Mesodermal cell (in vitro differentiated cells): ENCODE data around the gene PCDH9.

Experiments
- H3K27ac ChIP-seq: 2 replicates; pipeline ENCODE4 v1.7.0; 2013; ENCODE audit warnings: mild to moderate bottlenecking, low read depth, low read length, moderate library complexity; ENCODE audit not compliant: severe bottlenecking
- H3K36me3 ChIP-seq: 2 replicates; pipeline ENCODE4 v1.7.1; 2013; ENCODE audit warnings: mild to moderate bottlenecking, low read length, moderate library complexity; ENCODE audit not compliant: control insufficient read depth, insufficient read depth
- H3K4me1 ChIP-seq: one replicate; pipeline ENCODE4 v1.7.1; 2013; ENCODE audit warnings: mild to moderate bottlenecking, low read length; ENCODE audit not compliant: insufficient read depth, control insufficient read depth, poor library complexity, severe bottlenecking
- H3K4me3 ChIP-seq: 2 replicates; pipeline ENCODE4 v1.7.0; 2013; ENCODE audit warnings: low read length, control low read depth, mild to moderate bottlenecking; ENCODE audit not compliant: insufficient read depth, poor library complexity, severe bottlenecking; ENCODE audit errors: extremely low read depth
- H3K9me3 ChIP-seq: 2 replicates; pipeline ENCODE4 v1.7.1; 2013; ENCODE audit warnings: mild to moderate bottlenecking, low read length, moderate library complexity; ENCODE audit not compliant: control insufficient read depth
- WGBS, 2 experiments: methylation state at CpG; one replicate each; pipeline ENCODE4 v1.1.5; 2013; ENCODE audit warnings: missing lambda C conversion rate in 2 of 2; ENCODE audit not compliant: insufficient coverage in 2 of 2; 5-methylcytosine and 5-hydroxymethylcytosine counted together

Gene PCDH9

GRCh38 chr13:67200605-67201004 is 29.5 kb downstream of the PCDH9 start:
- WGBS, 2 experiments, result 40% methylated on average over 2 of the region's 4 CpGs; no CpG with 5 or more reads in 1 of the 2 experiments
- Histone ChIP-seq H3K9me3 (no peaks in the 10 kb centered on the region), H3K27ac (no peak overlapping the region), H3K4me1 (no peaks in the 10 kb centered on the region), H3K36me3 (no peaks in the 10 kb centered on the region), H3K4me3 (no peak overlapping the region)

- no peak overlapping the region for H3K27ac ChIP-seq
- H3K4me3 ChIP-seq, result no peak overlapping the region
- H3K4me1 ChIP-seq, result no peaks in the 10 kb centered on the region
- H3K36me3 ChIP-seq, result no peaks in the 10 kb centered on the region
- H3K9me3 ChIP-seq, result no peaks in the 10 kb centered on the region
Observed at GRCh38 chr13:67200183-67200582, 30.0 kb downstream of the PCDH9 start.

DNA sequence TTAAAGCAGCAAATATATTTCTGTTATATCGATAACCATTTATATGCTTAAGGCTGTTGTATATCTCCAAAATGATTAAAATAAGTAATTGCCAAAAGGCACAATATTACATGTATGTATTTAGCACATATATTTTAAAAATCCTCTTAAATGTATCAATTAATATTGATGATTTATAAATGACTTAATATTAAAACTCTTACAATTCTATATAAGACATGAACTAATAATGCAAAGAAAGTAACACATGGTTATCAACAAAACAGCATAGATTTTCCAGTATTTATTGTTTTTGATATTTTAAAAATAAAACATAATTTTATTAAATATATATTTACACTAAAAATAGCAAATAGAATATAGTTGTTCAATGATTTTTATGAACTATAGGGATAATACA is 32.4 kb downstream of the PCDH9 start:
- H3K36me3 ChIP-seq, result no peaks in the 10 kb centered on the region
- H3K9me3 ChIP-seq, result no peaks in the 10 kb centered on the region
- no peak overlapping the region for H3K4me3 ChIP-seq
- H3K4me1 ChIP-seq, result no peaks in the 10 kb centered on the region
- no peak overlapping the region for H3K27ac ChIP-seq
- WGBS, 2 experiments, result no CpG with 5 or more reads among the region's 1 CpG

GRCh38 chr13:67193979-67194378 is 36.2 kb downstream of the PCDH9 start:
- Histone ChIP-seq H3K36me3 (no peaks in the 10 kb centered on the region), H3K4me3 (no peak overlapping the region), H3K27ac (no peak overlapping the region), H3K9me3 (no peaks in the 10 kb centered on the region), H3K4me1 (no peaks in the 10 kb centered on the region)

GRCh38 chr13:67192751-67193150 is 37.4 kb downstream of the PCDH9 start:
- Histone ChIP-seq H3K4me3 (no peak overlapping the region), H3K4me1 (no peaks in the 10 kb centered on the region), H3K9me3 (no peaks in the 10 kb centered on the region), H3K27ac (no peak overlapping the region), H3K36me3 (no peaks in the 10 kb centered on the region)
- 93 to 100% methylated on average over 1 to 3 of the region's 4 CpGs for WGBS, 2 experiments

DNA sequence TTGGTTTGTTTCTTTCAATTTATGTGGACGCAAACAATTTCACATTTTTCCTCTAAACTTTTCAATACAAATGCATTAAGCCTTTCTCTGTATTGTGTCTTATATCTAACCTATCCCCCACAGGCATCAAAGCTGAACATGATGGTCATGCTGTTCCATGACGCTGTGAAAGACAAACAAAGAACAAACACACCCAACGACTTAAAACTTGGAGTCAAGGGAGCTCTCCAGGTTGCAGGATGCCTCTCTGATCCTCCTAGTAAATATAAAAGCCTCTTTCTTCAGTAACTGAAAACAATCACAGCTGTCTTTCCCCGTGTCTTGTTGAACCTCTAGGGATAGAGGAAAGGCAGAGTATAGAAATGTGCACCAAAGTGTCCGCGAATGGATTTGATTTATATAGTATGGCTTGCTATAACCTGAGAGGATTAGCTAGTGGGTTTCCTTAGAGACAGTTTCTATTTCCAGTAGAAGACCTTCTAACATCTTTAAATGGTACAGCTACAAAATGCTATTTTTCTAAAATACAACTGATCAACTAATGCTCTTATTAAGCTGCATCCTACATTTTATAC is 43.1 kb downstream of the PCDH9 start:
- H3K4me3 ChIP-seq, result no peak overlapping the region
- H3K27ac ChIP-seq, result no peak overlapping the region
- no peaks in the 10 kb centered on the region for H3K9me3 ChIP-seq
- no peaks in the 10 kb centered on the region for H3K36me3 ChIP-seq
- 53 to 80% methylated on average over 2 to 4 of the region's 6 CpGs for WGBS, 2 experiments
- no peaks in the 10 kb centered on the region for H3K4me1 ChIP-seq

DNA sequence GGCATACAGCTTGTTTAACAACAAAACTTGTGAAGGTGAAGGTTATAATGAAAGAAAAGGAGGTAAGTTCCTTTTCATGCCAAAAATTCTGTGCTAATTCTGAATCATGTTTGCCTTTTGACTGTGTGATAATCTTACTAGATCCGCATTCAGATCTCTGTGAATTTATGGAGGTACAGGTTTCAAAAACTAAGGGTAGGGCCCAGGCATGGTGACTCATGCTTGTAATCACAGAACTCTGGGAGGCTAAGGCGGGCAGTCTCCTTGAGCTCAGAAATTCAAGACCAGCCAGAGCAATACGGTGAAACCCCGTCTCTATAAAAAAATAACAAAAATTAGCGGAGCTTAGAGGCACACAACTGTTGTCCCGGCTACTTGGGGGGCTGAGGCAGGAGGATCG is 45.9 kb downstream of the PCDH9 start:
- WGBS, 2 experiments, result 76 to 90% methylated on average over 5 of the region's 7 CpGs
- H3K4me3 ChIP-seq, result no peak overlapping the region
- no peaks in the 10 kb centered on the region for H3K4me1 ChIP-seq
- H3K36me3 ChIP-seq, result no peaks in the 10 kb centered on the region
- no peaks in the 10 kb centered on the region for H3K9me3 ChIP-seq
- H3K27ac ChIP-seq, result no peak overlapping the region

GRCh38 chr13:67183151-67183550 is 47.0 kb downstream of the PCDH9 start:
- Histone ChIP-seq H3K4me1 (no peaks in the 10 kb centered on the region), H3K27ac (no peak overlapping the region), H3K36me3 (no peaks in the 10 kb centered on the region), H3K9me3 (no peaks in the 10 kb centered on the region), H3K4me3 (no peak overlapping the region)
- WGBS, 2 experiments, result no CpG with 5 or more reads among the region's 1 CpG

DNA sequence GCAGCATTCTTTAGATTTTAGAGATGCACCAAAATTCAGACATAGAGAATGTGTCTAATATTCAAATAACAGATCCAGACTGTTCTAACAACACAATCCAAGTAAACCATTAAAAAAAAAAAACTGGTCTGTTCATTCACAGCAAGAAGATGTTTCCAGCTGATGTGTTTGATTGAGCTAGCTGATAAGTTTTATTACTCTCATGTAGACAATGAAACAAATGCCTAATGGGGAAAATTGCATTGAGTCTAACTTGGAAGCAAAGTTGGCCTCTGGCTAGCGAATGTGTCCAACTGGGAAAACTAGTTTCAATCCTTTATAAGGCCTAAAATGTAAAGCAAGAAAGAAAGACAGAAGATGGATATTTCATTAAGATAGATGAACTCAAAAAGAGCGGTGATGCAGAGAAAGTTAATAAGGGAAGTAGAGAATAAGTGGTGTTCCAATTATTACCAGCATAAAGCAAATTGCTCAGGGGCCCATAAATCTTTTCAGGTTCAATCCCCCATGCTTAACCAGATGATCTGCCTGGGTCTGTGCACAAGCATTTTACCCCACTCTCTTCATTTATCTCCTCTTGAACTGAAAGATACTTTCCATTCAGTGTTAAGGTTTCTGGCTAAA is 54.2 kb downstream of the PCDH9 start:
- Histone ChIP-seq H3K27ac (no peak overlapping the region), H3K4me1 (no peaks in the 10 kb centered on the region), H3K4me3 (no peak overlapping the region), H3K9me3 (no peaks in the 10 kb centered on the region), H3K36me3 (no peaks in the 10 kb centered on the region)
- whole genome bisulfite sequencing, 2 experiments, result 80% methylated on average over 1 of the region's 2 CpGs; no CpG with 5 or more reads in 1 of the 2 experiments

DNA sequence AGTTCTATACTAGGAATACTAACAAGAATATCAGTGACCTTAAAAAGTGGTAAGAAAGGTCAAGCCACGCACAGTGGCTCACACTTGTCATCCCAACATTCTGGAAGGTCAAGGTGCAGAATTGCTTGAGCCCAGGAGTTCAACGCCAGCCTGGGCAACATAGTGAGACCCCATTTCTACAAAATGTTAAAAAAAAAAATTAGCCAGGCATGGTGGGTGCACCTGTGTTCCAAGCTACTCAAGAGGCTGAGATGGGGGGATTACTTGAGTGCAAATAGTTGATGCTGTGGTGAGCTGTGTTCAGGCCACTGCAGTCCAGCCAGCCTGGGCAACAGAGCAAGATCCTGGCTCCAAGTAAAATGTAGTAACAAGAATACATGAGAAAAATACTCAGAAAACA is 61.8 kb downstream of the PCDH9 start:
- no peak overlapping the region for H3K4me3 ChIP-seq
- no peaks in the 10 kb centered on the region for H3K9me3 ChIP-seq
- WGBS, 2 experiments, result 0 to 86% methylated on average over 1 of the region's 2 CpGs
- H3K4me1 ChIP-seq, result no peaks in the 10 kb centered on the region
- no peak overlapping the region for H3K27ac ChIP-seq
- H3K36me3 ChIP-seq, result no peaks in the 10 kb centered on the region

DNA sequence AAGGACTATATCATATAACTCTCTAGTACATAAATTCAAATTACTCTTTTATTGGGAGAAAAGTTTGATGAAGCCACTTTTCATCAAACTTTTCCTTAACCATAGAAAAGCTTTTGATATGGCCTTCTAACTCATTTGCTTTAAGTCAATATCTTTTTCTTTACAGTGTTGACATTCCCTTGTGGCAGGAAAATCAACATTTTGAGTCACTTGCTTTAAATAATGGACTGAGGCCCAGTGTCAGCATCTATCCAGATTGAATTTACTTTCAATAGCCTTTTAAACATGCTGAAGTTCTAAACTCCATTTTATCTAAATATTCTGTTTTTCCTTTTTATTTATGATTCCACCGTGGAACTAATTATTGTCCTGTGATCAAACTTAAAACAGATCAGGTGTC is 62.7 kb downstream of the PCDH9 start:
- H3K4me3 ChIP-seq, result no peak overlapping the region
- H3K9me3 ChIP-seq, result no peaks in the 10 kb centered on the region
- H3K27ac ChIP-seq, result no peak overlapping the region
- WGBS, 2 experiments, result 100% methylated on average over 1 of the region's 1 CpG; no CpG with 5 or more reads in 1 of the 2 experiments
- H3K4me1 ChIP-seq, result no peaks in the 10 kb centered on the region
- H3K36me3 ChIP-seq, result no peaks in the 10 kb centered on the region
